Limb (tissue), 2 donors: ENCODE results near the gene SFTPD.
"Not testable (repeated sequence)": the region's sequence is repeated elsewhere in the genome, so short reads cannot be mapped to it uniquely, and the experiment has no call there.

Source experiments
- DNase-seq, 2 donors: peaks; one replicate each; pipeline ENCODE4 v3.0.0-alpha.2; 2016; ENCODE audit errors: extremely low spot score in 2 of 2

The SFTPD gene

GRCh38 chr10:79948976-79949722, at the start of gene SFTPD:
SFTPD (minus strand) TSS chr10:79949105; CDS start chr10:79946659, 2,446 bp downstream.
- no peak for DNase-seq

GRCh38 chr10:79995979-79996634, 47.2 kb upstream of the SFTPD start:
- DNase-seq = no peak

- no peak for DNase-seq
These were observed 45.7 kb upstream of the SFTPD start for GRCh38 chr10:79994556-79994955.

DNA sequence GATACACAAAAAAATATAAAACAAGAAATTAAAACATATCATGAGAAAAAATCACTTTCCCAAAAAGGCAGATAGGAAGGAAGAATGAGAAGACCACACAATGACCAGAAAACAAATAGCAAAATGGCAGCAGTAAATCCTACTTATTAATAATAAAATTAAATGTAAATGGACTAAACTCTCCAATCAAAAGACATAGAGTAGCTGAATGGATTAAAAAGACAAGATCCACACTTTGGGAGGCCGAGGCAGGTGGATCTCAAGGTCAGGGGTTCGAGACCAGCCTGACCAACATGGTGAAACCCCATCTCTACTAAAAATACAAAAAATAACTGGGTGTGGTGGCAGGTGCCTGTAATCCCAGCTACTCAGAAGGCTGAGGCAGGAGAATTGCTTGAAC, 39.3 kb upstream of the SFTPD start:
- not testable (repeated sequence) for DNase-seq

DNA sequence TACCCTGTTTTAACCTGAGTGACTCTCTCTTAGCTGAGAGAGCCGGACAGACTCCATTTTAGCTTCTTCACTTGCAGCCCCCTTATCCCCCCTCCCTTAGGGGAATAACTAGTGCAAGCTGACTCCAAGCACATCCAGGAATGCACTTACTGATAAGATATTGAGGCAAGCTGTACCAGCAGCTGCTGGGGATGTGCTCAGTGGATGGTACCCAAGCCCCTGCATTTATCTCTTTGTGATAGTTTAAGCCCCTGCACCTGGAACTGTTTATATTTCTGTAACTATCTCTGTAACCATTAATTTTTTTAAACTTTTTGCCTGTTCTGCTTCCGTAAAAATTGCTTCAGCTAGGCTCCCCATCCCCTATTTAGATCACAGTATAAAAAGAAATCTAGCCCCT, 37.8 kb upstream of the SFTPD start:
- not testable (repeated sequence) for DNase-seq

- DNase-seq = no peak
These were observed 36.7 kb upstream of the SFTPD start for GRCh38 chr10:79985481-79986072.

GRCh38 chr10:79984851-79985250, 35.9 kb upstream of the SFTPD start:
- DNase-seq = no peak

GRCh38 chr10:79983286-79983909, 34.5 kb upstream of the SFTPD start:
- DNase-seq = no peak

DNA sequence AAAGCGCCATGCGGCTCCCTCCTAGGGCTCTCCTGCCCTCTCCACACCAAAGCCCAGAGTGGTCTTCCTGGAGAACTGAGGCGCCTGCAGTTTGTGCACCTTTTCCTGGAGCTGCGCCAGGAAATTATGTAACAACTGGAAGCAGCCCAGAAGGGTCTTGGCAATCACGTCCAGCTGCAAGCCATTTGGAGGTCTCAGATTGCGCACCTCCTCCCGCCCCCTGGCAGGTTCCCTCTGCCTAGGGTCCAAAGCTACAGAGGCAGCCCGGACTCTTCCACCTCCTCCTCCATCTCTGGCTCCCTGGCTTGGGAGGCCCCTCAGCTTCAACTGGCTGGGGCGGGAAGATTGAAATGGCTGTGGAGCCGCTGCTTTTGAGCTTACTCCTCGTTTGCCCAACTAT, 34.0 kb upstream of the SFTPD start:
- DNase-seq = peak in 1 of 2 donors; percentile 76

- no peak for DNase-seq
These were observed 33.5 kb upstream of the SFTPD start for GRCh38 chr10:79982362-79982800.

DNA sequence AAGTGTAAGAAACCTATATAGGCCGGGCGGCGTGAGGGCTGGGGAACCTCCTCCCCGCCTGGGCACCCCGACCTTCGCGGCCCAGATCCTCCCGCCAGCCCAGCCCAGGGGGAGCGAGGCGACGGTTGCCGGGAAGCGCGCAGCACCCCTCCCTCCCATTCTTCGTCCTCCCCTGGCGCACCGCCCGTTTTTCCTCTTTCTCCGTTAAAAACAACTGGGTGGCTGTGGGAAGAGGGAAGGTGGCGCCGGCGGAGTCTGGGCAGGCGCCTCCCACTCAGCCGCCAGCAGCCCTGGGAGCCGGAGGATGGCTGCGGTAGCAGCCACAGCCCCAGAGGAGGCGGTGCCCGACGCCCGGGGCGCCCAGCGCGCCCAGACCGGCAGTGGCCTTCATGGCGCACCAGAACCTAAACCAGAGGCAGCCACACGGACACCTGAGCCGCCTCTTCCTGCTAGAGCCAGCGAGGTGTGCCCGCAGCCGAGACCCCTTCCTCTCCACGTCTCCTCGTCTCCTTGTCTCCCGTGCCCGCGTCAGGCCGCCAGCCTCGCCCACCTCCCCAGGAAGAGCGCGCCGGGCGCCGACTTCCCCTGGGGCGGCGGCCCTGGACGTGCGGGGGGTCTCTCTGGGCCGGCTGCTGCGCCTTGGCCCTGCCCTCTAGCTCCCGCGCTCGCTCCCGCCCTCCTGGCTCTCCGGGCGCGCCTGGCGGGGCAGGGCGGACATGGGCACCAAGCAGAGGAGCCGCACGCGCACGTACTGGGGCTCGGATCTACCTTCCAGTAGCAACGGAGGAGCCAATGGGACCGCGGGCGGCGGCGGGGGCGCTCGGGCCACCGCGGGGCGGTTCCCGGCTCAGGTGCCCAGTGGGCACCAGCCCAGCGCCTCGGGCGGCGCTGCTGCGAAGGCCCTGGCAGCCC, 32.8 kb upstream of the SFTPD start:
- peak in 1 of 2 donors; percentile 77 for DNase-seq

- no peak for DNase-seq
These were observed 31.8 kb upstream of the SFTPD start for GRCh38 chr10:79980711-79981110.

GRCh38 chr10:79979976-79980687, 31.2 kb upstream of the SFTPD start:
- DNase-seq = no peak

GRCh38 chr10:79979310-79979975, 30.5 kb upstream of the SFTPD start:
- DNase-seq = no peak

DNA sequence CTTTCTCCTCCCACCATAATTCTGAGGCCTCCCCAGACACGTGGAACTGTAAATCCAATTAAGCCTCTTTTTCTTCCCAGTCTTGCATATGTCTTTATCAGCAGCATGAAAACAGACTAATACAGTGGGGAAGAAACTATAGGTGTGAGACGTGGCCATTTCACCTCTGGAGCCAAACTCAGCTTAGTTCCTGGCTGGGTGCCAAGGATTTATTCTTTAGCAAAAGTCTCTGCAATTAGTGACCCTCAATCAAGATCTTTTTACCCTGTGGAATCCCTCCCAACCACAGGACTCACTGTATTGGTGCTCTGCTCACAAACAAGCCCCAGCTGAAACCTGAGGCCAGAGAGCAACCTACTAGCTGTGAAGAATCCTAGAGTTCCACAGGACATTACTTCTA, 28.1 kb upstream of the SFTPD start:
- DNase-seq = no peak

DNA sequence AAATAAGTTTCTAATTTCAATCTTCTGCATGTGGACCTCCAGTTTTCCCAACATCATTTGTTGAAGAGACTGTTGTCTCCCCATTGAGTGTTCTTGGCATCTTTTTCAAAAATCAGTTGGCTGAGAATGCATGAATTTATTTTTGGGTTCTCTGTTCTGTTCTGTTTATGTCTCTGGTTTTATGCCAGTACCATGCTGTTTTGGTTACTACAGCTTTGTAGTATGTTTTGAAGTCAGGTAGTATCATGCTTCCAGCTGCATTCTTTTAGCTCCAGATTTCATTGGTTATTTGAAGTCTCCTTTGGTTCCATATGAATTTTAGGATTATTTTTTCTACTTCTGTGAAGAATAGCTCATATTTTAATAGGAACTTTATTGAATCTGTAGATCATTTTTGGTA, 21.2 kb upstream of the SFTPD start:
- DNase-seq = no peak

DNA sequence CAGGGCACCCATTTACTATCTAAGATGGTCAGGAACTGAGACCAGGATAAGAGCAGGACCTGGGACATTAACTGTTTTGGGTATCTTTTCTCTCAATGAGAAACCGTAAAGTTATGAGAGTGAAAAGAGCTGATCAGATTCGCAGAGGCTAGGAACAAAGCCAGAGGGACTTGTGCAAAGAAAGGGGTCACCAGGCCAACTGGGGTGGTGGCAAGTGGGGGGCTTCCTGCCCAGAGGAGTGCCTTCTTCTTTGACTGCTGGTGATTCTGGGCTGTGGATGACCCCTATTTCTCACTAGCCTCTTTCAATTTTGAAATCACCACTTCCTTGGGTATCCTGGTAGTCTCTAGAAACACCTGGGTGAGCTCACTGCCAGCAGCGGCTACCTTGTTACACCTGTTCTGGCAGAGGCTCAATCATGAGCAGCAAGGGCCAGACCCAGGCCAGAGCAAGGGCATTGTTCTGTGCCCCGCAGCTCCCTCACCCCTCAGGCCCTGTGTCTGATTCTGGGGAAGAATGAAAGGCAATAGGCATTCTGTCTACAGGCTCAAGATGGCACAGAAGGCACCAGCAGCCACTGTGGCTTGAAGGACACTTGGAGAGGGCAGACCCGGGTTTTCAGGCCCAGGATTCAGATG, 999 bp downstream of the SFTPD start:
- DNase-seq = no peak

DNA sequence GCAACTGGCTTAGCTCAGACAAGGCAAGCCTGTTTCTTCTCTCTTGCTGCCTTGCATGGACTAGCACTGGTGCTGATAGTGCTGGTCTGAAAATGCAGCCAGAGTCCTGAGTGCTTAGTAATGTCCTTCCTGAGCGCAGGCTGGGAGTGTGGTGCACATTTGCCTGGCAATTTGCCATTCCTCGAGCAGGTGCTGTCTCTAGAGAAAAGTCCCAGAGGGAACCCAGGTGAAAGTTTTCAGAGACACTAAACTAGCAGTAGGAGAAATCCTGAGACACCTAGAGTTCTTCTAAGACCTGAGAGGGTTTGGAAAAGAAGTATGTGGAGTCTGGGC, 1.9 kb downstream of the SFTPD start:
- no peak for DNase-seq

DNA sequence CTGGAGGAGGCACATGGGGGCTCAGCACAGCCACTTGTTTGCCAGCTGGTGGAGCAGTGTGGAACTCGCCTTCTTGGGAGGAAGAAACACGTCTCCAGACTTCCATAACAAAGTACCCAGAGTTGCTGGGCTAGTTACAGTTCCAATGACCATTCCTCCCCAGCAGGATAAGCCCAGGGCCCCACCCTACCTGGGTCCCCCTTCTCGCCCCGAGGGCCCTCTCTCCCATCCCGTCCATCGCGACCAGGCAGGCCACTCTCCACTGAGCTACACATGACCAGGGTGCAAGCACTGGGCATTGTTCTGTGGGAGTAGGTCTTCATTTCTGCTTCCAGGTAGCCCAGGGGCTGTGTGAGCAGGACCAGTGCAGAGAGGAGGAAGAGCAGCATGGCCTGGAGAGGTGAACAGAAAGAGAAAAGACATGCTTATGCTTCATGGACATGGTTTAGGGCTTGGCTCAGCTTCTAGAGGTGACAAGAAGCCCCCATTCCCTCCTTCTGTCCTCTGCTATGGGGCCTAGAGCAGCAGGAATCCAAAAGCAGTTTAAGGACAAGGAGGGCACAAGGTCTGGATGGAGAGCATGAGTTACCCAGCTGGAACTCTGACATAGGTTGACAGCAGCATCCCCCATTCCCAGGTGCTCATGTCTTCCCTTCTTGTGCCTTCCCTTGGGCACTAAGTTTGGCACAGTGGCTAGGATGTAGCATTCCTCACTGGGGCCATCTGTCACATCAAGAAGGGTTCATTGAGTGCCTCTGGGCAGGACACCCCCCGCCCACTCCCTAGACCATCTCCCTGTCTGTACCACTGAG, 2.4 kb downstream of the SFTPD start:
- DNase-seq = no peak
